Putamen (tissue), 1 donor: ENCODE results near the gene TAS2R39.
"Not testable (repeated sequence)": the region's sequence is repeated elsewhere in the genome, so short reads cannot be mapped to it uniquely, and the experiment has no call there.

Source experiments
- DNase-seq: peaks from one replicate; pipeline ENCODE4 v3.0.0-alpha.2; 2016; ENCODE audit warnings: low spot score

The TAS2R39 gene

GRCh38 chr7:143183024-143183423 lies at the start of gene TAS2R39:
Gene TAS2R39, plus strand, starts transcription at chr7:143183419. Its CDS starts 0 bp downstream, at chr7:143183419.
- DNase-seq: no peak

- no peak for DNase-seq
Measured at GRCh38 chr7:143147070-143147469, 36.1 kb upstream of the TAS2R39 start.

DNA sequence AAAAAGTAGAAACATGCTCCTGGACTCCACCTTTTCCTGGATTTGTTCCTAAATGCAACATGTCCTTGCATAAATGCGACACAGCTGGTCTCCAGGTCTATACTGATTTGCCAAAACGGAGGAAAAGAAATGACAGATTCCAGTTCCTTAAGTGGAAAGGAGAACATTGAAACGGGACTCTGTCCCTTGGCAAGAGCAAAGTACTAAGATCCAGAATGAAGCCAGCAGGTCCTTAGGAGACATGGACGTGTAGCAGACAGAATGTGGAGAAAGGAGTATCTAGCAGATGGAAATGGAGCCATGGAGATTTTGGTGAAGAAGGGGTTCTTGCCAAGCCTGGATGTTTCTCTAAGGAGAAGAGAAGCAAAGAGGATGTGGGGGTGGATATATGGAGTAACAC lies 35.2 kb upstream of the TAS2R39 start:
- no peak for DNase-seq

- no peak for DNase-seq
Measured at GRCh38 chr7:143148651-143149050, 34.6 kb upstream of the TAS2R39 start.

DNA sequence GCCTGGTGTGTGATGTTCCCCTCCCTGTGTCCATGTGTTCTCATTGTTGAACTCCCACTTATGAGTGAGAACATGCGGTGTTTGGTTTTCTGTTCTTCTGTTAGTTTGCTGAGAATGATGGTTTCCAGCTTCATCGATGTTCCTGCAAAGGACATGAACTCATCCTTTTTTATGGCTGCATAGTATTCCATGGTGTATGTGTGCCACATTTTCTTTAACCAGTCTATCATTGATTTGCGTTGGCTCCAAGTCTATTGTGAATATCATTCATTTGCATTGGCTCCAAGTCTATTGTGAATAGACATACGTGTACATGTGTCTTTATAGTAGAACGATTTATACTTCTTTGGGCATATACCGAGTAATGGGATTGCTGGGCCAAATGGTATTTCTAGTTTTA lies 32.5 kb upstream of the TAS2R39 start:
- not testable (repeated sequence) for DNase-seq

GRCh38 chr7:143158617-143159016 lies 24.6 kb upstream of the TAS2R39 start:
- DNase-seq: not testable (repeated sequence)

DNA sequence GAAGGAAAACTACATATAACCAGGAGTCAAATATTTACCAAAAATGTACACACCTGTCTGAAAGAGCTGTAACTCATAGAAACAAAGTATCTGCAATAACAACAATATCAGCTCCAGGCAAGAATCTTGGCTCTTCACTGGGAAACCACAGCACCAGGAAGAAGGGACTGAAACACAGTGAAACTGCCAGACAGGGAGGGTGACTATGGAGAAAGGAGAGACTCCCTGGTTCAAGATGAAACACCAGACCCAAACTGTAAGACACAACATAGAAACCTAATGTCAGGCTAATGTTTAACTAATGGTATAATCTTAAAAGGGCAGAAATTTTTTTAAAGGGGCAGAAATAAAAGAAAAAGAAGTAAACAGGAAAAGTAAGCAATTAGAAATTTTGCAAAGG lies 11.5 kb upstream of the TAS2R39 start:
- no peak for DNase-seq

DNA sequence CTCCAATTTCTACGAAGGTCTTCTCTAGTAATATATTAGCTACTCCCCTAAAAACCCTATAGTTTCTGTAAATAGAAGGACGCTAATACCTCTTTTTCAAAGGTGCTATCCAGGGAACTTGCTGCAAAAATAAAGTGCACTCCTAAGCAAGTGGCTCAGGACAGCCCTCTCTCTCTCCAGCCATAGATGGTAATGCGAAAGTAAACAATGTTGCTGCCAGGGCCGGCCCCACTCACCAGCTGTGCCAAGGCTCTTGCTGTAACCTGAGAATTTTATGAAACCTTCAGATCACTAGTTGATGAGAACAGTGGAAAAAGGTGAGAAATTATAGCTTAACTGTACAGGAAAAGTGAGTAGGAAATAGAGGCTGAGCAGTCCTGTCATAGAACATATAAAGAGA lies 10.9 kb upstream of the TAS2R39 start:
- DNase-seq: no peak

DNA sequence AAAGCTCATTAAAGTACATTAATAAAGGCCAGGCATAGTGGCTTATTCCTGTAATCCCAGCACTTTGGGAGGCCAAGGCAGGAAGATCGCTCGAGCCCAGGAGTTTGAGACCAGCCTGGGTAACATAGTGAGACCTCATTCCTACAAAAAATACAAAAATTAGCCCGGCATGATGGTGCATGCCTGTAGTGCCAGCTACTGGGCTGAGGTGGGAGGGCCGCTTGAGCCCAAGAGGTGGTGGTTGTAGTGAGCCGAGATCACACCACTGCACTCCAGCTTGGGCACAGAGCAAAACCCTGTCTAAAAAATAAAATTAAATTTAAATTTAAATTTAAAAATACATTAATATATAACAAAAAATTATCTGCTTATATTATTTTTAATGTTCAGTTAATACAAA lies 7.1 kb upstream of the TAS2R39 start:
- DNase-seq: no peak

DNA sequence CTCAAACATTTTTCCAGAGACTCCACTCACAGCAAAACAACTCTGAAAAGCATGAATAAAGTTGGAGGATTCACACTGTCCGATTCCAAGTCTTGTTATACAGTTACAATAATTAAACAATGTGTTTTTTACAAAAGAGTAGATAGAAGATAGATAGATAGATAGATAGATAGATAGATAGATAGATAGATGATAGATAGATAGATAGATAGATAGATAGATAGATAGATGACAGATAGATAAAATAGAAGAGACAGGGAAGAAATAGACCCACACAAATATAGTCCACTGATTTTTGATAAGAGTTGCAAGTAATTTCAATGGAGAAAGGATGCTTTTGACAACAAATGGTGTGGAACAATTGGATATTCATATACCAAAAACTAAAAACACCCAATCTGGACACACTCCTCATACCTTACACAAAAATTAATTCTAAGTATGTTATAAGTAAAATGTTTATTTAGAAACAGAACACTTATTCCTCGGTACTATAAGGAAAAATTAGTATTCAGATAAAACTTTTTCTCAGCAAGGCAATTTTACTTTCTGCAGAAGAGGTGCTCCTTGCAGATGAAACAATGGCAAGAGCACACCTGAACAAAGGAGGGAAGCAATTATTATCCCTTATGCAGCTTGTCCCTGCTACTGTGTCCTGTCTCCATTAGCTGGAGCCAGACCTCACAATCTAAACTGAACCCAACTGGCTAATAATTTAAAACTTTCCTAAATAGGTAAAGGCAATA lies 5.7 kb upstream of the TAS2R39 start:
- DNase-seq: no peak

DNA sequence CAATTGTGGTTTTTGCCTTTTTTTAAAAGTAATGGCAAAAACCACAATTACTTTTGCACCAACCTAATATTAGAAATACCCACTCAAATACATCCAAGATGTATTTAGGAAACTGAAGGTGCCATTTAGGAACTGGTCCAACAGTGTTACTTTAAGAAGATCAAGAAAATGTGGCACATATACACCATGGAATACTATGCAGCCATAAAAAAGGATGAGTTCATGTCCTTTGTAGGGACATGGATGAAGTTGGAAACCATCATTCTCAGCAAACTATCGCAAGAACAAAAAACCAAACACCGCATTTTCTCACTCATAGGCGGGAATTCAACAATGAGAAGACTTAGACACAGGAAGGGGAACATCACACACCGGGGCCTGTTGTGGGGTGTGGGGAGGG lies 2.4 kb upstream of the TAS2R39 start:
- DNase-seq: not testable (repeated sequence)

DNA sequence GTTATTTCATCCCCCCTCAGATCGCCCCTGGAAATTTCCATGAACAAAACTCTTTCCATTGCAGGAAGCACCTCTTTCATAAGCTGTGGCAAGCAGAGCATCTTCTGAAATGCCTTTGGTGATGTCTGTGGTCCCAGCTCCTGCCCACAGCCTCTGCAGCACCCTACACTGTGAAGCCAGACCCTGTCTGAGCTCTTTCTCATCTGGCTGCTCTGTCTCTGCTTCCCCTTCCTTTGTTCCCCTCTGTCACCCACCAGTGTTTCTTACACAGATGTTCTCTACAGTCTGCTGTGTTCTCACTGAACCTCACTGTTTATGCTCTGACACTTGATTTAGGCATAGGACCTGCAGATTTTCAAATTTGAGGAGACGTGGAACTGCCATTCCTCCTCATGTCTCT lies 1.9 kb upstream of the TAS2R39 start:
- DNase-seq: no peak

DNA sequence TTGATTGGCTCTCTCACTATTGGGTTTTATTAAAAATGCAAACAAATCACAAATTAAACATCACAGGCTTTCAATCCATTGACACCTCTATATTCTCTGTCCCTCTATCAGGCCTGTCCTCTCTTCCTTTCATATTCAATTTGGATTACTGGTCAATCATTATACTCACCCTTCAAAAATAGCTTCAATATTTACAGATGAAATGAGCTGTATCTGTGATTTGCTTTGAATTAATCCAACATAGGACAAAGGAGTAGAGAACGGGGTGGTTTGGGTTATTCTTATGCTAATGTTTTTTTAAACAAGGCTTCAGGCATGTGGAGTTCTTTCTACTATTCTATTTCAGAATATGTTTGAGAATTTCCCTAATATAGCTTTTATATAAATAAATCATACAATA lies 2.3 kb downstream of the TAS2R39 start:
- DNase-seq: no peak

DNA sequence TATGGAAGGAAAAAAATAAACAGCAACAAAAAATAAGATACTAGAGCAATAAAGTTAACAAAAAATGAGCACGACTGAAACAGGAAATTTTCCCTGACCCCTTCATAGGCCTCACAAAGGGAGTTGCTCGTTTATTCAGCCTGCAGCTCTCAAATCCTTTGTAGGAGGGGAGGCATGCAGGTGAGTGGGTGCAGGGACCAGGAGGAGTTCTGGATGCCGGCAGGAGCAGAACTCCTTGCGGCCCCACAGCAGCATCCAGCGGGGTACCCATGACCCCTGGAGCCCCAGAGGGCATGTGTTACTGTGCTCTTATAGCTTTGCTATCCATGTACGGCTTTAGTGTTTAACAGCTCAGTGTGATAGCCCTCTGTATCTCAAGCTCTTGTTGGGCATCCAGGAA lies 5.8 kb downstream of the TAS2R39 start:
- no peak for DNase-seq

- no peak for DNase-seq
Measured at GRCh38 chr7:143193880-143194279, 10.7 kb downstream of the TAS2R39 start.

GRCh38 chr7:143199040-143199439 lies 15.8 kb downstream of the TAS2R39 start:
- no peak for DNase-seq

DNA sequence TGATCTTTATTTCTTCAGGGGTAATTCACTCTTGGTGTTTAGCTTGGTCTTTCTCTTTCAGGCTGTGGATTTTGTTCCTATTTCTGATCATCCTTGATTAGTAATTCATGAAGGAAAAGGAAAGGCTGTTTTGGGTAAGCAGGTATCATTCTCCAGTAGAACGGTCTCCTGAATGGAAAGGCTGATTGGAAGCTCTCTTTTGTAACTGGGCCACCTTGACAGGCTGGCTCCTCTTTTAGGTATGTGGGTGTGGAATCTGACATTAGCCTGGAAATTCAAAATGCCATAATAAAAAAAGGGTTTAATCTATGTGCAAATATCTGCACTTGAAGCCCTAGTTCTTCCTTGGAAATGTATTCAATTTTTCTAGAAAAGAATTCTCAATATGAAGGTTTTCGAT lies 18.9 kb downstream of the TAS2R39 start:
- DNase-seq: peak; percentile 68

DNA sequence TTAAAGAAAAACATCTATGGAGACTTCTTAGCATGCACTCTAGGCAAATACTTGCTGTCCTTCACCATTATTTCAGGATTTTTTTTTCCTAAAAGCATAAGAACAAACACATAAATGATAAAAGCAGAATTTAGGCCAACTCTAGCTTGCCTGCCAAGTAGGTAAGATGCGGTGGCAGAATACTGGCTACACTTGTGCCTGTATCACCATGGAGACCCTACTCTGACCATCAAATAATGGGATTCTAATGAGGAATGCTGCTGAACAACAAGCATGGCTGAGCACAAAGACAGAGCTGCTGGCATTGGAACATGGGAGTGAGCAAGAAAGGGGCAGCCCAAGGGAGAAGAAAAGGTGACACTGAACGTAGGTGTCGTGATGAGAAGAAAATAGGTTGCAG lies 20.2 kb downstream of the TAS2R39 start:
- no peak for DNase-seq

DNA sequence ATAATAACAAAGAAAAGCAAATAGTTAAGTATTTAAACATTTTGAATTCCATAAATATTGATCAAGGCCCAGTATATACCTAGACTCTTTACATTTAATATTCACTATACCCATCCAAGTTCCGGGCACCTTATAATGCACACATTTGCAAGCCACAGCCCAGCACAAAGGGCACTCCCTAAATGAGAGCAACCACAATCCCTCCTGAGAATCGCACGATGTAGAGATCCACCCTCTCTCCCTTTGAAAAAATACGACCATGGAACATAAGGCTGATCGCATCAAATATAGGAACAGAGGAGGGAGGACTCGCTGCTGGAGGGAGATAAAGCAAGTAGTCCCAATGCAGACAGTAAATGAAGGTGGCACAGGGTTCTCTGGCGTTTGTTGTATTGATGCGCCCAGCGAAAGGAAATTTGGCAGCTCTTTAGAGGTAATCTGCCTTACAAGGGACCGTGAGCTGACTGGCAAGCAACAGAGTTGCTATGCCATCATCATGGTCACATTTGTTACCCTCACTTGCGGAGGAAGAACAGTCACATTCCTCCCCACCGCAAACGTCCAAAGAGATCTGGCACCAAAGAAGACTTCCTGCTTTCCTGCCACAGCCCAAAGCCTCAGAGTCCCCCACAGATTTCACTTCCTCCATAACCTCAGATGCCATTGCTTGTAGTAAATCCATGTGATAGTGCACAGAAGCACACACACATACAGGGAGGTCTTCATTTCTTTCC lies 22.5 kb downstream of the TAS2R39 start:
- DNase-seq: peak; percentile 34

- DNase-seq: no peak
Measured at GRCh38 chr7:143210541-143210940, 27.3 kb downstream of the TAS2R39 start.

DNA sequence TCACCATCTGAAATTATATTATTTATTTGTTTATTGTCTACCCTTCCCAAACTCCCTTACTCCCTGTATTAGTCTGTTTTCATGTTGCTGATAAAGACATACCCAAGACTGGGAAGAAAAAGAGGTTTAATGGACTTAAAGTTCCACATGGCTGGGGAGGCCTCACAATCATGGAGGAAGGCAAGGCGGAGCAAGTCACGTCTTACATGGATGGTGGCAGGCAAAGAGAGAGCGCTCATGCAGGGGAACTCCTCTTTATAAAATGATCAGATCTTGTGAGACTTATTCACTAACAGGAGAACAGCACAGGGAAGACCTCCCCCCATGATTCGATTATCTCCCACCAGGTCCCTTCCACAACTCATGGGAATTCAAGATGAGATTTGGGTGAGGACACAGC lies 30.3 kb downstream of the TAS2R39 start:
- DNase-seq: not testable (repeated sequence)

- DNase-seq: peak; percentile 85
Measured at GRCh38 chr7:143214789-143215679, 31.8 kb downstream of the TAS2R39 start.

GRCh38 chr7:143216151-143216550 lies 32.9 kb downstream of the TAS2R39 start:
- DNase-seq: no peak
